Right lobe of liver (tissue), 6 donors: ENCODE data around the gene MLST8. TPM values are rescaled to one million over a fixed set of nuclear protein-coding genes. Genes with fewer than 3 reads are reported as not detected.

ENCODE experiments used
- ATAC-seq, 4 donors: fragments of 200-7000 bp; cut with Tn5 transposase; one replicate each; pipeline ENCODE4 v1.9.1; 2020; ENCODE audit warnings: mild to moderate bottlenecking in 4 of 4, moderate library complexity in 4 of 4
- DNase-seq, 3 donors: peaks; one replicate each; pipeline ENCODE4 v3.0.0-alpha.2; 2020
- H3K27ac ChIP-seq, 3 donors: fragments of 200-600 bp; one replicate each; pipeline ENCODE4 v1.8.0; 2022
- H3K27me3 ChIP-seq, 2 donors: fragments of 200-600 bp; one replicate each; pipeline ENCODE4 v1.8.0; 2022
- H3K36me3 ChIP-seq, 4 donors: fragments of 200-600 bp; sonication (generic) in 1 of 4; one replicate each; pipeline versions ENCODE4 v1.5.1 to v1.8.0; 2017 to 2022; ENCODE audit warnings: control low read depth in 1 of 4
- H3K4me1 ChIP-seq, 4 donors: fragments of 200-600 bp; sonication (generic) in 1 of 4; one replicate each; pipeline versions ENCODE4 v1.5.1 to v1.8.0; 2017 to 2022; ENCODE audit warnings: control low read depth in 1 of 4
- H3K4me3 ChIP-seq, 3 donors: fragments of 200-600 bp; one replicate each; pipeline ENCODE4 v1.8.0; 2022
- H3K9me3 ChIP-seq, 4 donors: fragments of 200-600 bp; sonication (generic) in 1 of 4; one replicate each; pipeline versions ENCODE4 v1.5.1 to v1.8.0; 2017 to 2022; ENCODE audit warnings: control low read depth in 1 of 4
- POLR2A ChIP-seq: fragments of 450-650 bp; IDR thresholded peaks from one replicate; pipeline ENCODE4 v1.6.1; 2017; ENCODE audit warnings: antibody characterized with exemption, mild to moderate bottlenecking
- WGBS: methylation state at CpG from one replicate; pipeline ENCODE4 v1.1.6; 2018; ENCODE audit warnings: low coverage, low lambda C conversion rate; ENCODE audit not compliant: insufficient coverage; ENCODE audit errors: missing lambda C conversion rate; 5-methylcytosine and 5-hydroxymethylcytosine counted together
- intact Hi-C, 2 donors: fragments of 100-400 bp; cut with DNase I; formaldehyde crosslinking; loops; one replicate each; pipeline versions ENCODE4 v1.11.2 to v1.14.1; 2022
- total RNA-seq, 6 experiments: library from RNA; depleted of rRNA in 2 of 6; stranded (reverse); fragments of >200 nt in 2 of 6; fragmentation: NEBNext Ultra II Directional in 3 of 6; extraction: Animal tissue kit (Norgen Biotek cat#: 25700) in 3 of 6; gene quantifications; one replicate each; pipeline versions ENCODE4 v1.1.0 to v1.2.4, GENCODE V29; 2016 to 2023
- TF ChIP-seq, protein P1 (sequence below), 4 donors: fragments of 200-600 bp in 3 of 4; fragments of 450-650 bp in 1 of 4; IDR thresholded peaks; one replicate each; pipeline versions ENCODE4 v1.5.1 to v1.8.0; 2016 to 2022; ENCODE audit warnings: antibody characterized with exemption in 4 of 4, mild to moderate bottlenecking in 2 of 4
- donor health status: DM: no; HTN: yes; CAD: no.
- donor health status: DM: no; HTN: no; CAD: no.
- donor health status: DM: no; HTN: no; CAD: no.
- donor health status: DM: no; HTN: yes; CAD: no.
- donor health status: DM: no; HTN: yes; CAD: no.

The MLST8 gene
- total RNA-seq, 6 experiments from 2014 or later = 13.1 to 51.0 (median 17.5) TPM

DNA sequence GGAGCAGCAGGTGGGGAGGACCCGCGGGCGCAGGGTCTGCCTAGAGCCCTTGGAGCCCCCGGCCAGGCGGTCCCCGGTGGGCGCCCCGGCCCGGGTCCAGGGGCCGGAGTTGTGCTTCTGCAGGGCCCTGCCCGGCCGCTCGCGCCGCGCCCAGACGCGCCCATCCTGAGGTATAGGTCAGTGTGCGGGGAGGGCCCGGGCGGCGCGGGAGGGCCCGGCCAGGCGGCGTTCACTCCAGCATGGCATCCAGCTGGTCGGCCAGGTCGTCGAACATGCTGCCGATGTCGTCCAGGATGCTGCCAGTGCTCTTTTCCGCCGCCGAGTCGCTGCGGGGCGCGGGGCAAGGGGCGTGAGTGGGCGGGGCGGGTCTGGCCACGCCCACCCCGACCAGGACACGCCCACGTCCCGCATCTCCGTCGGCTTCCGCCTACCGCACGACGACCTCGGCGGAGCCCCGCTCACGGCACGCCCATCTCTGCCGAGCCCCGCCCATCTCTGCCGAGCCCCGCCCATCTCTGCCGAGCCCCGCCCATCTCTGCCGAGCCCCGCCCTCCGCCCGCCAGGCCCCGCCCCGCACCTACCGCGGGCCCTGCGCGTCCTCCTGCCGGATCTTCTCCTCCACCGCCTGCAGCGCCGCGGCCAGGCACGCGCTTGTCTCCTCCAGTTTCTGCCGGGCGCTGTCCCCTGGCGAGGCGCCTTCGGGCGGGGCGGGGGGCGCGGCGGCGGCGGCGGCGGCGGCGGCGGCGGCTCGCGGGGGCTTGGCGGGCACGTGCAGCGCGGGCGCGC lies 26.7 kb upstream of the MLST8 start:
- 46% methylated on average over 33 of the region's 106 CpGs for WGBS
- no peak overlapping the region for H3K4me3 ChIP-seq
- no peak for DNase-seq
- TF ChIP-seq POLR2A = no peak
- TF ChIP-seq, protein P1, sequence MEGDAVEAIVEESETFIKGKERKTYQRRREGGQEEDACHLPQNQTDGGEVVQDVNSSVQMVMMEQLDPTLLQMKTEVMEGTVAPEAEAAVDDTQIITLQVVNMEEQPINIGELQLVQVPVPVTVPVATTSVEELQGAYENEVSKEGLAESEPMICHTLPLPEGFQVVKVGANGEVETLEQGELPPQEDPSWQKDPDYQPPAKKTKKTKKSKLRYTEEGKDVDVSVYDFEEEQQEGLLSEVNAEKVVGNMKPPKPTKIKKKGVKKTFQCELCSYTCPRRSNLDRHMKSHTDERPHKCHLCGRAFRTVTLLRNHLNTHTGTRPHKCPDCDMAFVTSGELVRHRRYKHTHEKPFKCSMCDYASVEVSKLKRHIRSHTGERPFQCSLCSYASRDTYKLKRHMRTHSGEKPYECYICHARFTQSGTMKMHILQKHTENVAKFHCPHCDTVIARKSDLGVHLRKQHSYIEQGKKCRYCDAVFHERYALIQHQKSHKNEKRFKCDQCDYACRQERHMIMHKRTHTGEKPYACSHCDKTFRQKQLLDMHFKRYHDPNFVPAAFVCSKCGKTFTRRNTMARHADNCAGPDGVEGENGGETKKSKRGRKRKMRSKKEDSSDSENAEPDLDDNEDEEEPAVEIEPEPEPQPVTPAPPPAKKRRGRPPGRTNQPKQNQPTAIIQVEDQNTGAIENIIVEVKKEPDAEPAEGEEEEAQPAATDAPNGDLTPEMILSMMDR (IDR thresholded peaks at IDR 0.05) = no peak
- ATAC-seq = peak in 2 of 4 donors; percentile 8 to 40
- intact Hi-C loops = no loop called here
- peaks cover 0 to 33% (median 13%) of the 10 kb centered on the region in 4 donors for H3K36me3 ChIP-seq
- no peaks in the 10 kb centered on the region for H3K9me3 ChIP-seq
- H3K4me1 ChIP-seq = no peaks in the 10 kb centered on the region
- H3K27me3 ChIP-seq = no peaks in the 10 kb centered on the region
- H3K27ac ChIP-seq = no peak overlapping the region

DNA sequence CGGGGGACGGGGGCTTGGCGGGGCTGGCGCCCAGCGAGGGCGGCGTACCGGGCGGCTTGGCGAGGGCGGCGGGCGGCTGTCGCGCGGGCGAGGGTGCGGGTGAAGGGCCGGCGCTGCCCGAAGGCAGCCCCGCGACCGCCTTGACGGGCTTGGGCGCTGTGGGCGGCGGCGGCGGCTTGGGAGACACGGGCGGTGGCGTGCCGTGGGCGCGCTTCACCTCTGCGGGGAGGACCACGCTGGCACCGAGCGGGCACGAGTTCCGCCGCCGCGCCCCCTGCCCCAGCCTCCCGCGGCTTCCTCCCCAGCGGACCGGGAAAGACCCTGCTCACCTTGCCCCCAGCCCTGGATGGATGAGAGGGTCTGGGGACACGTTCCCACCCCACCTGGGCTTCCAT lies 26.1 kb upstream of the MLST8 start:
- H3K4me1 ChIP-seq = no peaks in the 10 kb centered on the region
- no peak overlapping the region for H3K4me3 ChIP-seq
- DNase-seq (no peak), ATAC-seq (no peak)
- no peak overlapping the region for H3K27ac ChIP-seq
- TF ChIP-seq, protein P1 (IDR thresholded peaks at IDR 0.05) = no peak
- TF ChIP-seq POLR2A = no peak
- H3K27me3 ChIP-seq = no peaks in the 10 kb centered on the region
- H3K36me3 ChIP-seq = peaks cover 0 to 27% (median 10%) of the 10 kb centered on the region in 4 donors
- no peaks in the 10 kb centered on the region for H3K9me3 ChIP-seq
- intact Hi-C loops = no loop called here
- 52% methylated on average over 9 of the region's 50 CpGs for WGBS

DNA sequence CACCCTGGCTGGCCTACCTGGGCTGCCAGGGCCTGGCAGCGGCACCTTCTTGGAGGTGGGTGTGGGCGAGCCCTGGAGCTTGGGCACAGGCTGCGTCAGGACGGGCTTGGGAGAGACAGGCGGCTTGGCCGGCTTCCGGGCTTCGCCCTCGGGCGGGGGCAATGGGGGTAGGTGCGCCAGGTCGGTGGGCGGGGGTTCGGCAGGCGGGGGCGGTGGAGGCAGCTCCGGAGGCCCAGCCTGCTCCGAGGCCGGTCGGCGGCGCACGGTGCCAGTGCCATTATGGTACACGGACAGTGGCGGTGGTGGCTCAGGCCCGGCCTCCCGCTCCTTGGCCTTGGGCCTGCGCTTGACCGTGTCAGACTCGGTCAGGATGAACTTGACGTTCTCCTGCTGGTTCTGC lies 25.7 kb upstream of the MLST8 start:
- intact Hi-C loops = no loop called here

DNA sequence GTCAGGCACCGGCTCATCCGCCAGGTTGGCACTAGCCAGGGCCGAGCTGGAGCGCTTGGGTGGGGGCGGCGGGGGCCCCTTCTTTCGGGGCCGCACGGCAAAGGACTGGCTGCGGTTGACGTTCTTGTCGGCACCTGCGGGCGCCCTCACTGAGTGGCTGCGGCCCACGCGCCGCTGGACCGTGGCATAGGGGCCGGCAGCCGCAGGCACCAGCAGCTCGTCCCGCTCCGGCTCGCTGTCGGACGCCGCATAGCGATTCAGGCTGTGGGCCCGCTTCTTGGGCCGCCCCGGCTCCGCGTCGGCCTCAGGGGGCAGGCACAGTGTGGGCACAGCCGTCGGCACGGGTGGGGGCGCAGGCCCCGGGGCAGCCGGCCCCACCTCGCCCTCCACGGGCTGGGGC lies 24.8 kb upstream of the MLST8 start:
- no peak overlapping the region for H3K27ac ChIP-seq
- 100% methylated on average over 6 of the region's 43 CpGs for WGBS

More for the DNA sequence above, 25.7 kb upstream of the MLST8 start:
- no peak overlapping the region for H3K27ac ChIP-seq
- H3K9me3 ChIP-seq = no peaks in the 10 kb centered on the region
- no peaks in the 10 kb centered on the region for H3K4me1 ChIP-seq
- no CpG with 5 or more reads among the region's 31 CpGs for WGBS
- DNase-seq = no peak
- no peaks in the 10 kb centered on the region for H3K27me3 ChIP-seq
- no peak overlapping the region for H3K4me3 ChIP-seq
- no peak for ATAC-seq
- H3K36me3 ChIP-seq = peaks cover 0 to 23% (median 6%) of the 10 kb centered on the region in 4 donors
- TF ChIP-seq POLR2A = no peak
- TF ChIP-seq, protein P1 (IDR thresholded peaks at IDR 0.05) = no peak

More for the DNA sequence above, 24.8 kb upstream of the MLST8 start:
- no peaks in the 10 kb centered on the region for H3K9me3 ChIP-seq
- no peak for ATAC-seq
- TF ChIP-seq, protein P1 (IDR thresholded peaks at IDR 0.05) = no peak
- TF ChIP-seq POLR2A = no peak
- H3K4me1 ChIP-seq = no peaks in the 10 kb centered on the region
- H3K36me3 ChIP-seq = peaks cover 0 to 14% (median 2%) of the 10 kb centered on the region in 4 donors
- DNase-seq = no peak
- H3K4me3 ChIP-seq = no peak overlapping the region
- intact Hi-C loops = no loop called here
- H3K27me3 ChIP-seq = no peaks in the 10 kb centered on the region
